ENCODE data around the gene RAB3D.
"Not testable (repeated sequence)": the region's sequence is repeated elsewhere in the genome, so short reads cannot be mapped to it uniquely, and the experiment has no call there.

The RAB3D gene

GRCh38 chr19:11321191-11322126, 18.0 kb downstream of the RAB3D start:
- no peak for DNase-seq
- no peak for TF ChIP-seq CTCF (IDR thresholded peaks at IDR 0.05; ENCODE audit: low read depth, low read length)
- Histone ChIP-seq H3K9me3 (no peaks in the 10 kb centered on the region), H3K4me1 (peaks cover 10% of the 10 kb centered on the region), H3K27me3 (no peaks in the 10 kb centered on the region), H3K36me3 (0 out of 2 replicates have a peak, but pooled peaks cover 3% of the 10 kb centered on the region), H3K4me3 (ENCODE audit: low read depth, low read length) (no peak overlapping the region)

- not testable (repeated sequence) for H3K36me3 ChIP-seq; H3K4me3 ChIP-seq (ENCODE audit: low read depth, low read length); H3K27me3 ChIP-seq; DNase-seq; H3K9me3 ChIP-seq
- H3K4me1 ChIP-seq, result peaks cover 10% of the 10 kb centered on the region
These were observed 19.0 kb downstream of the RAB3D start for GRCh38 chr19:11320278-11320995.

GRCh38 chr19:11306337-11306736, 33.1 kb downstream of the RAB3D start:
- no peaks in the 10 kb centered on the region for H3K9me3 ChIP-seq
- H3K4me1 ChIP-seq, result no peaks in the 10 kb centered on the region
- H3K36me3 ChIP-seq, result no peaks in the 10 kb centered on the region
- no peak overlapping the region for H3K4me3 ChIP-seq (ENCODE audit: low read depth, low read length)
- no peak for TF ChIP-seq CTCF (IDR thresholded peaks at IDR 0.05; ENCODE audit: low read depth, low read length)
- no peak for DNase-seq
- H3K27me3 ChIP-seq, result no peaks in the 10 kb centered on the region

GRCh38 chr19:11304936-11305335, 34.5 kb downstream of the RAB3D start:
- no peak for DNase-seq
- Histone ChIP-seq H3K27me3 (no peaks in the 10 kb centered on the region), H3K9me3 (no peaks in the 10 kb centered on the region), H3K36me3 (no peaks in the 10 kb centered on the region), H3K4me3 (ENCODE audit: low read depth, low read length) (no peak overlapping the region), H3K4me1 (no peaks in the 10 kb centered on the region)
- TF ChIP-seq CTCF (IDR thresholded peaks at IDR 0.05; ENCODE audit: low read depth, low read length), result no peak

GRCh38 chr19:11300811-11301120, 38.7 kb downstream of the RAB3D start:
- TF ChIP-seq CTCF (IDR thresholded peaks at IDR 0.05; ENCODE audit: low read depth, low read length), result no peak
- Histone ChIP-seq H3K4me1 (no peaks in the 10 kb centered on the region), H3K9me3 (no peaks in the 10 kb centered on the region), H3K36me3 (no peaks in the 10 kb centered on the region), H3K4me3 (ENCODE audit: low read depth, low read length) (no peak overlapping the region), H3K27me3 (no peaks in the 10 kb centered on the region)
- DNase-seq, result no peak

GRCh38 chr19:11299946-11300810, 39.3 kb downstream of the RAB3D start:
- Histone ChIP-seq H3K27me3 (no peaks in the 10 kb centered on the region), H3K9me3 (no peaks in the 10 kb centered on the region), H3K4me1 (no peaks in the 10 kb centered on the region), H3K4me3 (ENCODE audit: low read depth, low read length) (no peak overlapping the region), H3K36me3 (no peaks in the 10 kb centered on the region)
- TF ChIP-seq CTCF (IDR thresholded peaks at IDR 0.05; ENCODE audit: low read depth, low read length), result no peak
- DNase-seq, result no peak

All from BE2C (cell line).